Stomach (tissue), 9 donors: ENCODE measurements around the gene IPP. TPM values are rescaled to one million over a fixed set of nuclear protein-coding genes. Genes with fewer than 3 reads are reported as not detected.
"Not testable (repeated sequence)": the region's sequence is repeated elsewhere in the genome, so short reads cannot be mapped to it uniquely, and the experiment has no call there.

Source experiments
- DNase-seq, 2 donors: peaks; one replicate each; pipeline versions ENCODE4 v3.0.0 to v3.0.0-alpha.2; 2013 to 2019
- H3K27ac ChIP-seq, 5 donors: fragments of 200-600 bp in 4 of 5; sonication (generic) in 4 of 5; one replicate each; pipeline ENCODE4 v1.5.1; 2013 to 2019; ENCODE audit warnings: mild to moderate bottlenecking in 1 of 5, moderate library complexity in 1 of 5
- H3K27me3 ChIP-seq, 3 donors: fragments of 200-600 bp; sonication (generic); one replicate each; pipeline ENCODE4 v1.5.1; 2017 to 2019; ENCODE audit warnings: mixed run types in 1 of 3
- H3K36me3 ChIP-seq, 4 donors: fragments of 200-600 bp; sonication (generic); 1 replicate in 3 of 4; 2 replicates in 1 of 4; pipeline ENCODE4 v1.5.1; 2016 to 2019
- H3K4me1 ChIP-seq, 4 donors: fragments of 200-600 bp; sonication (generic); one replicate each; pipeline ENCODE4 v1.5.1; 2016 to 2019
- H3K4me3 ChIP-seq, 4 donors: fragments of 200-600 bp; sonication (generic) in 3 of 4; one replicate each; pipeline ENCODE4 v1.5.1; 2016 to 2019; ENCODE audit warnings: mild to moderate bottlenecking in 1 of 4
- H3K9me3 ChIP-seq, 4 donors: fragments of 200-600 bp; sonication (generic); one replicate each; pipeline ENCODE4 v1.5.1; 2016 to 2019
- CTCF ChIP-seq, 7 experiments: fragments of 450-650 bp in 4 of 7; fragments of 200-600 bp in 3 of 7; sonication (generic) in 3 of 7; IDR thresholded peaks; one replicate each; pipeline ENCODE4 v1.5.1; 2016 to 2019; ENCODE audit warnings: antibody characterized with exemption in 7 of 7, control low read depth in 2 of 7, mild to moderate bottlenecking in 1 of 7
- EP300 ChIP-seq: sonication (generic); formaldehyde crosslinking; IDR thresholded peaks from one replicate; pipeline ENCODE4 v1.6.1; 2017; ENCODE audit warnings: antibody characterized with exemption
- POLR2A ChIP-seq, 4 donors: fragments of 450-650 bp; IDR thresholded peaks; one replicate each; pipeline ENCODE4 v1.6.1; 2016; ENCODE audit warnings: antibody characterized with exemption in 4 of 4, control low read depth in 2 of 4, mild to moderate bottlenecking in 1 of 4, moderate library complexity in 1 of 4
- POLR2AphosphoS5 ChIP-seq, 3 donors: sonication (generic); formaldehyde crosslinking; IDR thresholded peaks; one replicate each; pipeline ENCODE4 v1.6.1; 2016; ENCODE audit warnings: antibody characterized with exemption in 3 of 3
- WGBS, 5 donors: extraction: QIAGEN DNeasy Blood & Tissue Kit in 3 of 5; methylation state at CpG; one replicate each; pipeline versions ENCODE4 v1.1.5 to v1.1.7; 2013 to 2018; 5-methylcytosine and 5-hydroxymethylcytosine counted together
- intact Hi-C: fragments of 100-400 bp; cut with DNase I; formaldehyde crosslinking; loops from one replicate; pipeline ENCODE4 v1.15.1; 2023; ENCODE audit warnings: low total_unique reads
- polyA plus RNA-seq, 3 donors: library from polyadenylated mRNA; stranded (reverse); fragments of 200-250 nt; gene quantifications; one replicate each; pipeline ENCODE4 v1.2.3, GENCODE V29; 2013
- total RNA-seq, 5 donors: library from RNA; depleted of rRNA; stranded (reverse); fragments of >200 nt; gene quantifications; one replicate each; pipeline versions ENCODE4 v1.1.0 to v1.2.3, GENCODE V29; 2014 to 2016
- donor health status: healthy with polysubstance abuse.
- donor health status: Bipolar disorder and iron deficiency.
- donor health status: healthy.

The IPP gene
- total and polyA plus RNA-seq, 8 donors = 3.2 to 19.5 (median 5.8) TPM

DNA sequence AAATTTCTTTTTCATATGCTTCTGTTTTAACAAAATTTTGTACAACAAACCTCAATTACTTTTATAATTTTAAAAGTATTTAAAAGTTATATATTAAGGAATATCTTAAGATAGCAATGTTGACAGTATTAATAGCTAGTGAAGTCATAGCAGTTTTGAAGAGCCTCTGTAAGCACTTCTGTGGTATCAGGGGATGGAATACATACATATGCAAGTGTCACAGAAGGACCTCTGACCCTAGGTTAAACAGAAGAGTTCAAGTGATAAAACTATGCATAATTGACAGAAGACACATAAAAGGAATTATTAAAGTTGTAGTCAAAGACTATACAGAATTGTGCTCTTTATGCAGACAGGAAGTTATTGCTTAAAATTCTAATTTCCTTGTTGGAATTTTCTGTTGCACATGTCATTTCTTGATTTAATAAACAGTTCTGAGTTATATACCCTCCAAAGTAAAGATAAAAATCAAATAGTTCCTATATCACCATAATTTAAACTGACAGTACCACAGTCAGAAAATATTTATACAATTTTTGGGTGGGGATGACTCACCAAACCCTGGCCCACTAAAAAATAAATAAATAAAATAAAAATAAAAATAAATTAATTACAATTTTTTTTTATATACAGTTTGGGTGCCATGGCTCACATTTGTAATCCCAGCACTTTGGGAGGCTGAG, 27.1 kb downstream of the IPP start:
- Histone ChIP-seq H3K27me3 (no peaks in the 10 kb centered on the region), H3K27ac (no peak overlapping the region), H3K4me1 (no peaks in the 10 kb centered on the region), H3K9me3 (no peaks in the 10 kb centered on the region), H3K36me3 (peaks cover 0 to 53% (median 39%) of the 10 kb centered on the region in 4 donors), H3K4me3 (no peak overlapping the region)
- TF ChIP-seq EP300 = no peak
- intact Hi-C loops = no loop called here
- DNase-seq = no peak

DNA sequence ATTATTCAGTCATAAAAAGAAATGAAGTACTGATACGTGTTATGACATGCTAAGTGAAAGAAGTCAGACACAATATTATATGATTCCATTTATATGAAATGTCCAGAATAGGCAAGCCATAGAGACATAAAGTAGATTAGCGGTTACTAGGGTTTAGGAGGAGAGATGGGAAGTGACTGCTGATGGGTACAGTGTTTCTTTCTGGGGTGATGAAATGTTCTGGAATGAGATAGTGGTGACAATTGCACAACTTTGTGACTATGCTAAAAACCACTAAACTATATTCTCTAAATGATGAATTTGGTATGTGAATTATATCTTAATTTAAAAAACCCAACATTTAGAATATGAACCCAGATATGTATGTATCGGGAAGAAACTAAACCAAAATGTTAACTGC, 27.6 kb downstream of the IPP start:
- intact Hi-C loops = no loop called here

DNA sequence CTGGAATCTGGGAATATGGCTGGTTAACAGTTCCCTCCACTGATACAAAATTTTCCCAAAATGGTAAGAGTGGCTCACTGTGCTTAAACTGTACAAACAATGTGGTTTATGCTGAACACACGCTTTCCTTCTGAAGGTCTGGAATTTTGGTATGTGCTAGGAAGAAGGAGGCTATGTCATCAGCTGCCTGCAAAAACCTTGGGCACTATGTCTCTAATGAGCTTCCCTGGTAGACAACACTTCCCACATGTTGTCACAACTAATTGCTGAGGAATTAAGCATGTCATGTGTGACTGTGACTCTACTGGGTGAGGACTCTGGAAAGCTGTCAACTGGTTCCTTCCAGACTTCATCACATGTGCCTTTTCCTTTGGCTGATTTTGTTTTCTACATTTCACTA, 29.2 kb downstream of the IPP start:
- Histone ChIP-seq H3K4me1 (no peaks in the 10 kb centered on the region), H3K27ac (no peak overlapping the region)
- 71 to 83% (median 77%) methylated on average over 1 of the region's 1 CpG for WGBS, 5 donors

More for the DNA sequence above, 27.6 kb downstream of the IPP start:
- H3K36me3 ChIP-seq = peaks cover 0 to 53% (median 36%) of the 10 kb centered on the region in 4 donors
- 90 to 96% (median 96%) methylated on average over 3 of the region's 3 CpGs for WGBS, 5 donors
- no peak for TF ChIP-seq EP300
- no peak for TF ChIP-seq POLR2AphosphoS5 (IDR thresholded peaks at IDR 0.05)
- no peak for TF ChIP-seq POLR2A (IDR thresholded peaks at IDR 0.05)
- TF ChIP-seq CTCF (IDR thresholded peaks at IDR 0.05) = no peak
- H3K27me3 ChIP-seq = no peaks in the 10 kb centered on the region
- DNase-seq = no peak
- no peaks in the 10 kb centered on the region for H3K9me3 ChIP-seq
- H3K4me3 ChIP-seq = no peak overlapping the region
- no peak overlapping the region for H3K27ac ChIP-seq
- H3K4me1 ChIP-seq = no peaks in the 10 kb centered on the region

GRCh38 chr1:45718289-45718688, 32.2 kb downstream of the IPP start:
- no peaks in the 10 kb centered on the region for H3K9me3 ChIP-seq
- intact Hi-C loops = no loop called here
- WGBS, 5 donors = 92 to 100% (median 96%) methylated on average over 1 of the region's 1 CpG
- DNase-seq = no peak
- no peak overlapping the region for H3K27ac ChIP-seq
- no peaks in the 10 kb centered on the region for H3K4me1 ChIP-seq
- H3K36me3 ChIP-seq = peaks cover 0 to 72% (median 55%) of the 10 kb centered on the region in 4 donors
- TF ChIP-seq POLR2A (IDR thresholded peaks at IDR 0.05) (no peak), POLR2AphosphoS5 (IDR thresholded peaks at IDR 0.05) (no peak), CTCF (IDR thresholded peaks at IDR 0.05) (no peak), EP300 (no peak)
- H3K4me3 ChIP-seq = no peak overlapping the region
- no peaks in the 10 kb centered on the region for H3K27me3 ChIP-seq

More for the DNA sequence above, 29.2 kb downstream of the IPP start:
- Histone ChIP-seq H3K9me3 (no peaks in the 10 kb centered on the region), H3K27me3 (no peaks in the 10 kb centered on the region), H3K36me3 (peaks cover 0 to 47% (median 30%) of the 10 kb centered on the region in 4 donors), H3K4me3 (no peak overlapping the region)
- DNase-seq = no peak
- TF ChIP-seq CTCF (IDR thresholded peaks at IDR 0.05) = no peak
- no peak for TF ChIP-seq POLR2A (IDR thresholded peaks at IDR 0.05)
- TF ChIP-seq POLR2AphosphoS5 (IDR thresholded peaks at IDR 0.05) = no peak
- no peak for TF ChIP-seq EP300
- intact Hi-C loops = no loop called here

DNA sequence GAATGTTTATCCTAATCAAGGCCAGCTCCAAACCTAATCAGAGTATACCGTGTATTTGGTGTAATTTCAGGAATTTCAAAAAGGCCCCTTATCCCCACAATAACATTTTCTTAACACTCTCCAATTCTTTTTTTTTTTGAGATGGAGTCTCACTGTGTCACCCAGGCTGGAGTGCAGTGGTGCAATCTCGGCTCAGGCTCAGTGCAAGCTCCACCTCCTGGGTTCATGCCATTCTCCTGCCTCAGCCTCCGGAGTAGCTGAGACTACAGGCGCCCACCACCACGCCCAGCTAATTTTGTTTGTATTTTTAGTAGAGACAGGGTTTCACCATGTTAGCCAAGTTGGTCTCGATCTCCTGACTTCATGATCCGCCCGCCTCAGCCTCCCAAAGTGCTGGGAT, 33.1 kb downstream of the IPP start:
- intact Hi-C loops, H3K27me3 ChIP-seq, H3K4me1 ChIP-seq, H3K4me3 ChIP-seq, H3K9me3 ChIP-seq, H3K27ac ChIP-seq, DNase-seq: not testable (repeated sequence)
- H3K36me3 ChIP-seq = peaks cover 0 to 74% (median 63%) of the 10 kb centered on the region in 4 donors
- WGBS, 5 donors = 77 to 87% (median 82%) methylated on average over 8 of the region's 8 CpGs
